Activated CD4-positive, alpha-beta T cell treated with anti-CD3 and anti-CD28 coated beads, Interleukin-2, amount 50 U/mL, for 4 hours (primary cell): ENCODE data around the gene YIPF6.
"Not testable (repeated sequence)": the region's sequence is repeated elsewhere in the genome, so short reads cannot be mapped to it uniquely, and the experiment has no call there.

ENCODE experiments used
- DNase-seq, 2 experiments: peaks; one replicate each; pipeline ENCODE4 v3.0.0-alpha.2; 2020

Gene YIPF6

GRCh38 chrX:68508799-68509198 is 9.9 kb downstream of the YIPF6 start:
- DNase-seq, result no peak

GRCh38 chrX:68511255-68511654 is 12.4 kb downstream of the YIPF6 start:
- no peak for DNase-seq

- DNase-seq, result not testable (repeated sequence)
These were observed 25.8 kb downstream of the YIPF6 start for GRCh38 chrX:68524680-68525079.

- DNase-seq, result no peak
These were observed 34.1 kb downstream of the YIPF6 start for GRCh38 chrX:68532831-68533533.

GRCh38 chrX:68533656-68534055 is 34.8 kb downstream of the YIPF6 start:
- no peak for DNase-seq

GRCh38 chrX:68534691-68535090 is 35.8 kb downstream of the YIPF6 start:
- DNase-seq, result no peak

- DNase-seq, result no peak
These were observed 37.6 kb downstream of the YIPF6 start for GRCh38 chrX:68536429-68536828.

- DNase-seq, result no peak
These were observed 38.0 kb downstream of the YIPF6 start for GRCh38 chrX:68536884-68537283.

GRCh38 chrX:68550193-68550592 is 51.3 kb downstream of the YIPF6 start:
- DNase-seq, result no peak

- DNase-seq, result no peak
These were observed 57.2 kb downstream of the YIPF6 start for GRCh38 chrX:68556036-68556435.

- DNase-seq, result not testable (repeated sequence)
These were observed 58.3 kb downstream of the YIPF6 start for GRCh38 chrX:68557126-68557525.

- DNase-seq, result not testable (repeated sequence)
These were observed 61.1 kb downstream of the YIPF6 start for GRCh38 chrX:68559905-68560304.

GRCh38 chrX:68568136-68568535 is 69.3 kb downstream of the YIPF6 start:
- no peak for DNase-seq

GRCh38 chrX:68570598-68570997 is 71.7 kb downstream of the YIPF6 start:
- DNase-seq, result no peak

- no peak for DNase-seq
These were observed 72.4 kb downstream of the YIPF6 start for GRCh38 chrX:68571292-68571609.

GRCh38 chrX:68571610-68572311 is 72.9 kb downstream of the YIPF6 start:
- no peak for DNase-seq

- DNase-seq, result no peak
These were observed 75.4 kb downstream of the YIPF6 start for GRCh38 chrX:68574240-68574639.

GRCh38 chrX:68579810-68580209 is 81.0 kb downstream of the YIPF6 start:
- DNase-seq, result no peak

GRCh38 chrX:68584221-68584620 is 85.4 kb downstream of the YIPF6 start:
- DNase-seq, result no peak
